Measurements from ENCODE around the gene COP1.

The COP1 gene

GRCh38 chr1:176051902-176052518, 155.1 kb downstream of the COP1 start:
- ATAC-seq: no peak

GRCh38 chr1:176051402-176051801, 155.7 kb downstream of the COP1 start:
- TF ChIP-seq TCF4 (CRISPR knock-in tag; IDR thresholded peaks at IDR 0.05; ENCODE audit: borderline replicate concordance) (no peak), ZNF70 (CRISPR knock-in tag; IDR thresholded peaks at IDR 0.05) (no peak), GLIS3 (CRISPR knock-in tag; IDR thresholded peaks at IDR 0.05) (no peak), TSHZ2 (CRISPR knock-in tag; IDR thresholded peaks at IDR 0.05) (no peak), ZFP3 (CRISPR knock-in tag; IDR thresholded peaks at IDR 0.05) (no peak), ZNF565 (CRISPR knock-in tag; conservative IDR thresholded peaks at IDR 0.05; ENCODE audit: low read depth) (no peak), CSRNP3 (CRISPR knock-in tag; IDR thresholded peaks at IDR 0.05) (no peak)
- ATAC-seq: no peak

More at GRCh38 chr1:176051902-176052518, 155.1 kb downstream of the COP1 start:
- no peak for TF ChIP-seq TOX (CRISPR knock-in tag; IDR thresholded peaks at IDR 0.05; ENCODE audit: borderline replicate concordance)
- no peak for TF ChIP-seq CSDC2 (CRISPR knock-in tag; IDR thresholded peaks at IDR 0.05)
- no peak for TF ChIP-seq ARNTL (CRISPR knock-in tag; IDR thresholded peaks at IDR 0.05; ENCODE audit: borderline replicate concordance, low read depth)
- no peak for TF ChIP-seq OSR1 (CRISPR knock-in tag; IDR thresholded peaks at IDR 0.05)
- no peak for TF ChIP-seq CSRNP3 (CRISPR knock-in tag; IDR thresholded peaks at IDR 0.05)
- TF ChIP-seq ZC3H10 (CRISPR knock-in tag; IDR thresholded peaks at IDR 0.05): no peak
- TF ChIP-seq ISL1 (CRISPR knock-in tag; IDR thresholded peaks at IDR 0.05): no peak
- TF ChIP-seq RARB (CRISPR knock-in tag; IDR thresholded peaks at IDR 0.05): no peak
- TF ChIP-seq BACH2 (CRISPR knock-in tag; IDR thresholded peaks at IDR 0.05; ENCODE audit: borderline replicate concordance): no peak
- TF ChIP-seq TCF4 (CRISPR knock-in tag; IDR thresholded peaks at IDR 0.05; ENCODE audit: borderline replicate concordance): no peak
- no peak for TF ChIP-seq ZFP3 (CRISPR knock-in tag; IDR thresholded peaks at IDR 0.05)
- no peak for TF ChIP-seq PPARA (CRISPR knock-in tag; IDR thresholded peaks at IDR 0.05; ENCODE audit: borderline replicate concordance)
- TF ChIP-seq ZNF70 (CRISPR knock-in tag; IDR thresholded peaks at IDR 0.05): no peak
- TF ChIP-seq SNAI2 (CRISPR knock-in tag; IDR thresholded peaks at IDR 0.05): no peak
- TF ChIP-seq ESRRG (CRISPR knock-in tag; IDR thresholded peaks at IDR 0.05): no peak
- TF ChIP-seq ZNF8 (CRISPR knock-in tag; IDR thresholded peaks at IDR 0.05): no peak
- no peak for TF ChIP-seq PATZ1 (CRISPR knock-in tag; IDR thresholded peaks at IDR 0.05; ENCODE audit: borderline replicate concordance)
- TF ChIP-seq ZFP30 (CRISPR knock-in tag; IDR thresholded peaks at IDR 0.05): no peak
- TF ChIP-seq GLIS3 (CRISPR knock-in tag; IDR thresholded peaks at IDR 0.05): no peak
- no peak for TF ChIP-seq CREB5 (CRISPR knock-in tag; IDR thresholded peaks at IDR 0.05; ENCODE audit: low read depth)

- peak; percentile 38; the same call in 1 of the 3 replicates for ATAC-seq
- TF ChIP-seq PPARA (CRISPR knock-in tag; IDR thresholded peaks at IDR 0.05; ENCODE audit: borderline replicate concordance): no peak
- TF ChIP-seq ARNTL (CRISPR knock-in tag; IDR thresholded peaks at IDR 0.05; ENCODE audit: borderline replicate concordance, low read depth): no peak
- no peak for TF ChIP-seq POU6F1 (CRISPR knock-in tag; IDR thresholded peaks at IDR 0.05; ENCODE audit: borderline replicate concordance, low read depth)
- no peak for TF ChIP-seq CREB5 (CRISPR knock-in tag; IDR thresholded peaks at IDR 0.05; ENCODE audit: low read depth)
- TF ChIP-seq TOX (CRISPR knock-in tag; IDR thresholded peaks at IDR 0.05; ENCODE audit: borderline replicate concordance): no peak
- no peak for TF ChIP-seq PATZ1 (CRISPR knock-in tag; IDR thresholded peaks at IDR 0.05; ENCODE audit: borderline replicate concordance)
- TF ChIP-seq TCF4 (CRISPR knock-in tag; IDR thresholded peaks at IDR 0.05; ENCODE audit: borderline replicate concordance): peak; percentile 86; the same call in 1 of the 2 replicates
- no peak for TF ChIP-seq ZFP30 (CRISPR knock-in tag; IDR thresholded peaks at IDR 0.05)
- TF ChIP-seq ZC3H10 (CRISPR knock-in tag; IDR thresholded peaks at IDR 0.05): 0 out of 2 replicates have a peak, but pooled peaks have one; percentile 29
Measured at GRCh38 chr1:176049582-176049981, 157.5 kb downstream of the COP1 start.

All from SK-N-SH treated with all-trans-retinoic acid at 6 μM for 48 hours (cell line).